Activated naive CD8-positive, alpha-beta T cell treated with anti-CD3 and anti-CD28 coated beads for 36 hours (primary cell): Measurements from ENCODE around the gene LRRC4B. TPM values are rescaled to one million over a fixed set of nuclear protein-coding genes. Genes with fewer than 3 reads are reported as not detected.

ENCODE experiments used
- DNase-seq: peaks from one replicate; pipeline ENCODE4 v3.0.0; 2021
- H3K27ac Mint-ChIP-seq: one replicate; pipeline ENCODE4 v1.8.0; 2022; ENCODE audit warnings: mild to moderate bottlenecking, moderate library complexity, mixed read lengths
- H3K27me3 Mint-ChIP-seq: one replicate; pipeline ENCODE4 v1.8.0; 2022; ENCODE audit warnings: mild to moderate bottlenecking, mixed read lengths
- H3K36me3 Mint-ChIP-seq: one replicate; pipeline ENCODE4 v1.8.0; 2021; ENCODE audit warnings: mild to moderate bottlenecking, mixed read lengths
- H3K4me1 Mint-ChIP-seq: one replicate; pipeline ENCODE4 v1.8.0; 2021; ENCODE audit warnings: mixed read lengths
- H3K4me3 Mint-ChIP-seq: one replicate; pipeline ENCODE4 v1.8.0; 2022; ENCODE audit warnings: mild to moderate bottlenecking, moderate library complexity, mixed read lengths
- H3K9me3 Mint-ChIP-seq: one replicate; pipeline ENCODE4 v1.8.0; 2022; ENCODE audit warnings: mixed read lengths
- total RNA-seq, 2 experiments: library from RNA; stranded (reverse); gene quantifications; one replicate each; pipeline ENCODE4 v1.2.3, GENCODE V29; 2021

LRRC4B gene
- total RNA-seq, 2 experiments from 2014 or later, result not detected

DNA sequence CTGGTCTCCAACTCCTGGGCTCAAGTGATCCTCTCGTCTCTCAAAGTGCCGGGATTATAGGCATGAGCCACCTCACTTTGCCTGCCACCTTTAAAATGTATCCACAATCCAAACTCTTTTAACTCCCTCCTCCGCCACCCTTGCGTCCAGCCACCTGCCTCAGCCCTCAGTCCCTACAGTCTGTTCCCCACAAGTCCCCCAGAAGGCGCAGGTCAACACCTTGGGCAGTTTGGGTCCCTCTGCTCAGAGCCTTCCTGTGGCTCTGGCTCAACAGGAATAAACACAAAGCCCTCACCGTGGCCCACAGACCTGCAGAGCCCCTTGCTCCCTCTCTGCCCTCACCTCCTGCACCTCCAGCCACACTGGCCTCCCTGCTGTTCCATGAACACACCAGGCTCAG lies 99.4 kb downstream of the LRRC4B start:
- Mint-ChIP-seq H3K9me3 (no peaks in the 10 kb centered on the region), H3K27ac (no peak overlapping the region), H3K27me3 (no peaks in the 10 kb centered on the region), H3K4me3 (no peak overlapping the region), H3K36me3 (no peaks in the 10 kb centered on the region), H3K4me1 (no peaks in the 10 kb centered on the region)
- DNase-seq, result no peak

DNA sequence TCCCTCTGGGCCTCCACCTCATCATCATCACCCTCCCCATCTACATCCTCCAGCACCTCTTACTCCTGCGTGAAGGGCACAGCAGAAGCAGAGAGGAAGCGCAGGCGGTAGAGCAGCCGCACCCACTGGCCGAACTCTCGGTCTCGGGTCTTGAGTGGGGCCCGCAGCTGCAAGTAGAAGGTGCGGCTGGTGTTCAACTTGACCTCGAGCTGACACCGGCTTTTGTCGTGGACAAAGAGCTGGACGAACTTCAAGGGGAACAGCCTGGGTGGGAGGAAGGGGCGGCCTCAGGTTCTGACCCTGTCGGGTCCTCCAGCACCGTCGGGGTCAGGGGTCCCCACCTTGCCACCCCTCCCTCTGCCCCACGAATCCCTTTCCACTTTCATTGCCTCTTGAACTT lies 100.7 kb downstream of the LRRC4B start:
- H3K27ac Mint-ChIP-seq, result no peak overlapping the region
- H3K36me3 Mint-ChIP-seq, result no peaks in the 10 kb centered on the region
- no peak for DNase-seq
- no peaks in the 10 kb centered on the region for H3K27me3 Mint-ChIP-seq
- no peaks in the 10 kb centered on the region for H3K4me1 Mint-ChIP-seq
- no peak overlapping the region for H3K4me3 Mint-ChIP-seq
- H3K9me3 Mint-ChIP-seq, result no peaks in the 10 kb centered on the region

Other genes with a start within 250 kb of the LRRC4B start
- gene KCNC3, start 239.1 kb downstream of the LRRC4B start, total RNA-seq, result under 1 TPM; 0.56 to 0.64 TPM
- gene NAPSA, start 202.8 kb downstream of the LRRC4B start, total RNA-seq, result 10 to 100 TPM; 16.1 to 18.1 TPM
- gene NR1H2, start 192.0 kb downstream of the LRRC4B start, total RNA-seq, result 10 to 100 TPM; 49.6 TPM
- gene POLD1, start 184.1 kb downstream of the LRRC4B start, total RNA-seq, result 100 to 1,000 TPM; 191 to 196 TPM
- gene SPIB, start 149.5 kb downstream of the LRRC4B start, total RNA-seq, result 1 to 10 TPM; 1.6 TPM
- under 1 TPM; 0.12 to 0.45 TPM for gene MYBPC2, start 135.5 kb downstream of the LRRC4B start, total RNA-seq
- gene EMC10, start 91.9 kb downstream of the LRRC4B start, total RNA-seq, result 10 to 100 TPM; 49.7 to 50.1 TPM
- under 1 TPM; 0.52 to 0.90 TPM for gene GARIN5A, start 91.6 kb downstream of the LRRC4B start, total RNA-seq
- 10 to 100 TPM; 26.2 to 27.0 TPM for gene JOSD2, start 57.2 kb downstream of the LRRC4B start, total RNA-seq
- not detected for gene ASPDH, start 54.5 kb downstream of the LRRC4B start, total RNA-seq
- 1 to 10 TPM; 1.4 to 1.9 TPM for gene SYT3, start 71.4 kb upstream of the LRRC4B start, total RNA-seq
- 1 to 10 TPM; 2.6 to 2.9 TPM for gene C19orf81, start 81.0 kb upstream of the LRRC4B start, total RNA-seq
- gene SHANK1, start 151.4 kb upstream of the LRRC4B start, total RNA-seq, result under 1 TPM; 0.04 to 0.12 TPM
- 1 to 10 TPM; 2.2 to 3.1 TPM for gene CLEC11A, start 154.9 kb upstream of the LRRC4B start, total RNA-seq
- not detected for gene GPR32, start 202.0 kb upstream of the LRRC4B start, total RNA-seq
- not detected for gene ACP4, start 222.0 kb upstream of the LRRC4B start, total RNA-seq